Measurements from ENCODE around the gene NMT1.

DNA sequence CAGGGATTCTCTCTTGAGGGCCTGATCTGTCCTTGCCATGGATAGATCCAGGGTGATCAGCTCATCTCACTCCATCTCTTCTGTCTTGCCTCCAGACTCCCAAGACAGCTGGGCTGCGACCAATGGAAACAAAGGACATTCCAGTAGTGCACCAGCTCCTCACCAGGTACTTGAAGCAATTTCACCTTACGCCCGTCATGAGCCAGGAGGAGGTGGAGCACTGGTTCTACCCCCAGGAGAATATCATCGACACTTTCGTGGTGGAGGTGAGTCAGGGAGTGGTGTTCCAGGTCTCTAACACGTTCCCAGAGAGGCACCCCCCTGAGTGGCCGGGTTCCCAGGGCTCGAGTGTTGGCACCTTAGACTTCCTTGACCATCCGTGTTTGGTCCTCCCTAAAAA is 41.7 kb downstream of the NMT1 start:
- TF ChIP-seq, protein P1, sequence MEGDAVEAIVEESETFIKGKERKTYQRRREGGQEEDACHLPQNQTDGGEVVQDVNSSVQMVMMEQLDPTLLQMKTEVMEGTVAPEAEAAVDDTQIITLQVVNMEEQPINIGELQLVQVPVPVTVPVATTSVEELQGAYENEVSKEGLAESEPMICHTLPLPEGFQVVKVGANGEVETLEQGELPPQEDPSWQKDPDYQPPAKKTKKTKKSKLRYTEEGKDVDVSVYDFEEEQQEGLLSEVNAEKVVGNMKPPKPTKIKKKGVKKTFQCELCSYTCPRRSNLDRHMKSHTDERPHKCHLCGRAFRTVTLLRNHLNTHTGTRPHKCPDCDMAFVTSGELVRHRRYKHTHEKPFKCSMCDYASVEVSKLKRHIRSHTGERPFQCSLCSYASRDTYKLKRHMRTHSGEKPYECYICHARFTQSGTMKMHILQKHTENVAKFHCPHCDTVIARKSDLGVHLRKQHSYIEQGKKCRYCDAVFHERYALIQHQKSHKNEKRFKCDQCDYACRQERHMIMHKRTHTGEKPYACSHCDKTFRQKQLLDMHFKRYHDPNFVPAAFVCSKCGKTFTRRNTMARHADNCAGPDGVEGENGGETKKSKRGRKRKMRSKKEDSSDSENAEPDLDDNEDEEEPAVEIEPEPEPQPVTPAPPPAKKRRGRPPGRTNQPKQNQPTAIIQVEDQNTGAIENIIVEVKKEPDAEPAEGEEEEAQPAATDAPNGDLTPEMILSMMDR (IDR thresholded peaks at IDR 0.05), result no peak
- TF ChIP-seq POLR2AphosphoS5 (IDR thresholded peaks at IDR 0.05) (no peak), POLR2A (IDR thresholded peaks at IDR 0.05) (no peak), EP300 (IDR thresholded peaks at IDR 0.05; ENCODE audit: low read depth) (no peak)
